GM03348 (cell line): ENCODE results near the gene HCN2.

ENCODE experiments used
- DNase-seq: peaks from one replicate; pipeline ENCODE4 v3.0.0; 2012; ENCODE audit warnings: low spot score

The HCN2 gene

GRCh38 chr19:640606-641189 is 51.0 kb downstream of the HCN2 start:
- no peak for DNase-seq

- DNase-seq = no peak
Measured at GRCh38 chr19:641702-642101, 52.0 kb downstream of the HCN2 start.

- DNase-seq = no peak
Measured at GRCh38 chr19:642767-643727, 53.4 kb downstream of the HCN2 start.

GRCh38 chr19:643736-644135 is 54.1 kb downstream of the HCN2 start:
- DNase-seq = no peak

GRCh38 chr19:644363-644762 is 54.7 kb downstream of the HCN2 start:
- no peak for DNase-seq

- DNase-seq = no peak
Measured at GRCh38 chr19:644789-645188, 55.1 kb downstream of the HCN2 start.

GRCh38 chr19:645912-646778 is 56.5 kb downstream of the HCN2 start:
- DNase-seq = no peak

- DNase-seq = no peak
Measured at GRCh38 chr19:646779-647565, 57.3 kb downstream of the HCN2 start.

- no peak for DNase-seq
Measured at GRCh38 chr19:647566-648284, 58.0 kb downstream of the HCN2 start.

GRCh38 chr19:648305-648704 is 58.6 kb downstream of the HCN2 start:
- DNase-seq = no peak

GRCh38 chr19:648904-649801 is 59.5 kb downstream of the HCN2 start:
- no peak for DNase-seq

GRCh38 chr19:650121-650520 is 60.4 kb downstream of the HCN2 start:
- no peak for DNase-seq

GRCh38 chr19:651114-651818 is 61.6 kb downstream of the HCN2 start:
- DNase-seq = no peak

- no peak for DNase-seq
Measured at GRCh38 chr19:651991-652390, 62.3 kb downstream of the HCN2 start.

- DNase-seq = no peak
Measured at GRCh38 chr19:652467-653389, 63.0 kb downstream of the HCN2 start.

- DNase-seq = no peak
Measured at GRCh38 chr19:653425-653824, 63.7 kb downstream of the HCN2 start.

GRCh38 chr19:655691-656090 is 66.0 kb downstream of the HCN2 start:
- no peak for DNase-seq
